HG03571 (cell line): Measurements from ENCODE around the gene ZBTB20.

Experiments used
- ATAC-seq: cut with Tn5 transposase; IDR thresholded peaks from one replicate; pipeline ENCODE4 v1.9.1; 2021; ENCODE audit not compliant: unreplicated experiment

The ZBTB20 gene

DNA sequence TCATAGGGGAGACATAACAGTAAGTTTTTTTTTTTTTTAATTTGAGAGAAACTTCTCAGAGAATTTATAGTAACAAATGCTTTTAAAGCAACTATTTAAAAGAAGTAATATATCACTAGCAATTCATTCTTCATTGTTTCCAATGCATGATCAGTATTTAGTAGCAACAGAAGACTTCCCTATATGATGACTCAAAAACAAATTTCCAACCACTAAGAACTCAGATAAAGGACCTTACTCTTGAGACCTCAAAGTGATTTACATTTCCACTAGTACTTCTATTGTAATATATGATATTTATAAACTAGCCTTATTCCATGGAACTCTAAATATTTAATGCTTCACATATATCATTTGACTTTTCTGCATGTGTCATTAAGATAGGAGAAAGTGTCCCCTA, 356.3 kb downstream of the ZBTB20 start:
- ATAC-seq: no peak

DNA sequence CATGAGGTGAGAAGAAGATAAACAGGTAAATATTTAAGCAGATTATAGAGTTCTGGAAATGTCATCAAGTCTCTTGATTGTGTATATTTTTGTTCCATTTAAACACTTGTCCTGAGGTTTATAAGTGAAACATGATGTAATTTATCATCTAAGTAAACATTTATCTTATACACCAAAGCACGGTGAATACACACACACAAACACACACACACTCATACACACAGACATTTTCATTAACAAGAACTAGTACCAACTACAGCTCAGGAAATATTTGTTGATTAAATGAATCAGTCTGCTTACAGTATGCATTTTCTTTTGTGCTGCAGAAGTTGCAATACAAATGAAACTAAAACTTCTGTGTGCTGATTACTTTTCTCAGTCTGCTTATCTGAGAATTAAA, 357.3 kb downstream of the ZBTB20 start:
- ATAC-seq: no peak

DNA sequence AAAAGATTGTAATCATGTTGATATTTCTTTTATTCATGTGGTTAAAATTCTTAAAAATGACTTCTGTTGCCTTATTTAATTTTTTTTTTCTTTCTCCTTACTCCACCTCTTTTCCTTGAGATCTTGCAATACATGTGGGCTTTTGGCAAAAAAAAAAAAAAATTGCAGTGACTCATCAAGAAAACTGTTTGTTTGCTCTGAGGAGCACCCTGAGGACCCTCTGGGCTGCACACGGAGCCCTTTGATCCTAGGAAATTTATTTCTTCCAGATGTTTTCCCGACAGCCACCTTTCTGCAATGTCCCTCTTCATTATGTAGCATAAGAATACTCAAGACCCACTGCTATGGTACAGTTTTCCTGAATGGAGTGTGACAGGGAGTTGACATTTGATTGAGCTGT, 371.7 kb downstream of the ZBTB20 start:
- ATAC-seq: no peak

DNA sequence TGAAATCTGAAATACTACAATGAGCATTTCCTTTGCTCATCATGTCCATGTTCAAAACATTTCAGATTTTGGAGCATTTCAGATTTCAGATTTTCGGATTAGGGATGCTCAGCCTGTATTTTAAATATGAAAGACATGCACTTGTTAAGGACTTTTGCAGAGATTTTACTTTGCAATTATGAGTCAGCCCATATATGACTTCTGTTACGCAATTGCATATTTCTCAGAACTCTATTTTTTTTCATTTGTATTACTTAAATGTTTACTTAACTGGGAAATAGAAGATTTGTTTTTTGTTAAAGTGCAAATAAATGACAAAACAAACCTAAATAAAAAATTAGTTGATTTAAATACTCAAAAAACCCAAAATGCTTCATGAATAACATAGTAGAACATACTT, 376.2 kb downstream of the ZBTB20 start:
- ATAC-seq: no peak

DNA sequence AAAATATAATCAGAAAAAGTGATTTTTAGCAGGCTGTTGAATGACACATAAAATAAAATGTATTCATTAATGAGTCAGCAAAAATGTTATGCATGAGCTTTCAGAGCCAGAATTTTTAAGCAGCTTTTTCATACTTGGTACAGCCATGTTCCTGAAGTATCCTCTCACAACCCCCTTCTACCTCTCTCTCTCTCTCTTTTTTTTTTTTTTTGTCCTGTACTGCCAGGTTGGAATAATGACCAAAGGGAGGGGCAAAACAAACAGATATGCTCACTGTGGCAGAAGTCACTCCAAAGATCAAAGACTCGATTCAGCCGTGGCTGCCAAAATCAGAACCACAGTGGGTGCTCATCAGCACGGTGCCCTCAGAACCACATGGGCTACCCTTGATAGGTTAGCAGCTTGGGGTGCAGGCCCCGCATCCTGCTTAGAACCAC, 383.0 kb downstream of the ZBTB20 start:
- ATAC-seq: no peak

DNA sequence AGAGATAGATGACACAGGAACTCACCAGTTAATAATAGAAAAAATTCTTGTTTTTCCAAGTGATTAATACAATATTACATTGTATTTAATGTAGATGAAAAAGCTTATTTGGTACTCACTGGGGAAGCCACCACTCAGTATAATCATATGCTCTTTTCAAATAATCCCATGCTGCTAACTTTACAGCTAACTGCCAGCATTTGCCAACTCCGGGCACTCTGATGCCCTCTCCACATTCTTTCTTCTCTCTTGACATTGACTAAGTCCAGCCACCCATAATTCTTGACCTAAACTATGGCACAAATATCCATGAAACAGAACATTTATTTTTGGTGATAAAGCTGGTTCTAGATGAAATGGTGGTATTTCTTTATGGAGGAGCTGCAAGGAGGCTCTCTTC, 384.9 kb downstream of the ZBTB20 start:
- ATAC-seq: no peak

DNA sequence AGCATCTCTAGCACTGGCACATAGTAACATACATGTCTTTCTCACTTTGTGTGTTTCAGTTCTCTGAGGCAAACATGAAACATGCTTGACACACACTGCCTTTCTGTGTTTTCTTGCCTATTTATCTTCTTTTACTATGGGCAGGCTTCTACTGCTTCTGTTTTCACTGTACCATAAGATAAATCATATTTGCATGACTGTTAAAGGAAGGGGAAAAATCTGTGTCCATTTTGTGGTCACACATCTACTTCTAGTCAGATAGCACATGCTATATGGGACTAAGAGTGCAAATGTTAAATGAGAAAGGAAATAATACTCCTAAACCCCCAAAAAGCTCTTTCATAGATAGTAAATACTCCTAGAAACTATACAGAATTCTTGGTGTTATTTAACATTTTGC, 386.4 kb downstream of the ZBTB20 start:
- ATAC-seq: no peak

DNA sequence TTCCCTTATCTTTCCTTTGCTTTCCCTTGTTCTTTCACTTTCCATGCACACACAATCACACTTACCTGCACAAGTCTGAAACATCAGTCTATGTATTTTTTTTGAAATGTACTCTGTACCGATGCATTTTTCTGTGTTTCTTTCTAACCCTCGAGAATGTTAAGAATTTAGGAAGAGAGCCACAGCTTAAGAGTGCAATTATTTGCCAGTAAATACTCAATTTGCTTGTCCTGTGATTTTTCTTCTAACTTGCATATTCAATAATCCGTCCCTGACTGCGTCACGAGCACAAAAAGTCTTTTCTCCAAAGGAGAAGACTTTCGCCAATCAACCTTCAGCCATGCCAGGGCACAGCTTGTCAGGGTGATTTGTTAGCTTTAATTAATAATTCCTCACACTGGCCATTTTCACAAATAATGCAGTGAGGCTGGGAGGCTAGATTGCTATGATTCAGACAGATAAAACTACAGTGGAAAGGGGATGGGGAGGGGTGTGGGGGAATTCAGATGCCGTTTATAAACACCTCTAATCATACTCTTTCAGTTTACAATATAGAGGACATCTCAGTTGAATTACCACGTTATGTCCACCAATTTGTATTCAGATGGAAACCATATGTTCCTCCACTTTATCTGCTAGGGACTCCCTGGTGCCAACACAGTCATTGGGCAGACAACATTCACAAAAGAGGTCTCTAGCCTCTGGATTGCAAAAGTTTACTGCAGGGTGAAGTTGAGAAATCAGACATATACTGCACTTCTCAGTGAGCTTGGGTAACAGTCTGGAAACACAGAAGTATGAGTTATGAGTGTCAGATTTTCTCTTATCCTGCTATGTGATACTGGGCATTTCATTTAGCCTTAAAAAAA, 388.0 kb downstream of the ZBTB20 start:
- no peak for ATAC-seq

DNA sequence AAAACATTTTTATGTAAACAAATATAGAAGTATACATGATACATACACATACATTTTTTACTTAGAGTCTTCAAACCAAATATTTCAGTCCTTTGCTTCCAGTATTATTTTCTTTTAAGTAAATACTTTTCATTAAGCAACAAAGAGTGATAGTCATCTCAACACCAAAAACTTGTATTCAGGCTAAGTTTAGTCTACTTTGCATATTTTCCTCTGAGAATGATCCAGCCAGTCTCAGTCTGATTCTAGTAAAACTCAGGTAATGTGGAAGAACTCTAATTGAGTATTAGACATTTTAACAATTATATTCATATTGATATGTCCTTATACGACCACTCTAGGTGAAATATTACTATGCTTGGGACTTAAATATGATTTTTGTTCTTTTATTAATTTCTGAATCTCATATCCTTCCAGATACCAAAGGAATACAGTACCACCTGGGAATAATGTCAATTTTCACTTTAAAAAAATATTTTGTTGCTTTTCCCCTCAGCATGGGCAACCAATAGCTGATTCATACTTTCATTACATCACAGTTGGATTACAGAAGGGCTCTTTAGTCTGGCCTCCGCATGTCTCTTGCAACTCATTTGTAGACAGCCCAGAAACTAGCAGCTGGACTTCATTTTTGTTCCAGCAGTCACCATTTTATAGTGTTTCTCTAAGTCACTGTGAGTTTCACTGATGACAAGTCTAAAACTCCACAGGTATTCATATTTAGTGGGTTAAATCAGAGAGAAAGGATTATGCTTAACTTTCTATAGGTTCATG, 390.4 kb downstream of the ZBTB20 start:
- no peak for ATAC-seq

DNA sequence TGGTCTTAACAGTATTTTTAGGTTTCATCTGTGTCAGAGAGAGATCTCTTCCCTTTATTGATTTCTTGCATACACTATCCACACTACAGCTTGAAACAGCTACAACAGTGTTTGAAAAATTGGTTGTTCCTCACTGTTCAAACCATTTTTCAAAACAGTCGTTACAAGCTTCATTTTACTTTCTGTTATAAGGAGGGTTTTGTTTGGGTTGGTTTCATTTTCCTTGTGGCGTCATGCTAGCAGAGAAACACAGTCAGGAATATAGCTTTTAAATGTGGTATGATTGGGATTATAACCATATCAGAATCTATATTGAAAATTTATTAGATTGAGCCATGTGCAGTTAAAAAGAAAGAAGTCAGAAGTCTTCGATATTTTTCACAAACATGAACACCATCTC, 400.6 kb downstream of the ZBTB20 start:
- no peak for ATAC-seq

DNA sequence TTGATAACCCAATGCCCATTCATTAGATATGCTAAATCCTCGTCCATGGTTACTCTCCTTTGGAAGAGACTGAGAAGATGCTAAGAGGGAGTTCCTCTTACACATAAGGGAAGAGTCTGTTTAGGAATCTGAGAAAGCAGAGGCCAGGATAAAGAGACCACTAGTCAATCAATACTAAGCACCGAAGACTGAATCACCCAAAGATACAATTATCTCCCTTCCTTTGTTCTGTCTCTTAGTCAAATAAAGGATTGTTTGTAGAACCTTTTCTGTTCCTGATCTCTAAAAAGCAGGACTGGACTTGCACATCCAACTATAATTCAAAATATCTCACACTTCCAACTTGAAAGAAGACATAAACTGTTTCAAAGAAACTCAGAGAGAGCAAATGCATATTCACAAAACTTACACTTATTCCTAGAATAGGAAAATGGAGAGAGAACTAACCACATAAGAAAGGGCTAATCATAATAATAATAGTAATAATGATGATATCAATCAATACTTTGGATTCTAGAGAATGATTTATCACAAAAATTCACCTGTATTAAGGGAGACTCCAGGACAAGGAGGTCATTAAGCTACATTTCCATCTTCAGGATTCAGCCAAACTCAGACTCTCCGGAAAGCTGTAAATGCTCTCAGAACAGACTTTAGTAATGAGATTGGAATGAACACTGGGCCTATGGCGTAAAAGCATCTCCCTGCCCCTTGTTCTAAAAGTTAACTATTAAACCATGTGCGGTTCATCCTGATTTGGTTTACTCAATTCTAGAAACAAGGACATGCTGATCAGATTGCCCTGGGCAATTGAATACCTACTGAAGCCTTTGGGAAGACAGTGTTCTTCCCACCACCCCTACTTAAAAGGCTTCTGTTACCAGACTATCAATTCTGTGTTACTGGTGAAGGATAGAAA, 401.5 kb downstream of the ZBTB20 start:
- ATAC-seq: no peak

DNA sequence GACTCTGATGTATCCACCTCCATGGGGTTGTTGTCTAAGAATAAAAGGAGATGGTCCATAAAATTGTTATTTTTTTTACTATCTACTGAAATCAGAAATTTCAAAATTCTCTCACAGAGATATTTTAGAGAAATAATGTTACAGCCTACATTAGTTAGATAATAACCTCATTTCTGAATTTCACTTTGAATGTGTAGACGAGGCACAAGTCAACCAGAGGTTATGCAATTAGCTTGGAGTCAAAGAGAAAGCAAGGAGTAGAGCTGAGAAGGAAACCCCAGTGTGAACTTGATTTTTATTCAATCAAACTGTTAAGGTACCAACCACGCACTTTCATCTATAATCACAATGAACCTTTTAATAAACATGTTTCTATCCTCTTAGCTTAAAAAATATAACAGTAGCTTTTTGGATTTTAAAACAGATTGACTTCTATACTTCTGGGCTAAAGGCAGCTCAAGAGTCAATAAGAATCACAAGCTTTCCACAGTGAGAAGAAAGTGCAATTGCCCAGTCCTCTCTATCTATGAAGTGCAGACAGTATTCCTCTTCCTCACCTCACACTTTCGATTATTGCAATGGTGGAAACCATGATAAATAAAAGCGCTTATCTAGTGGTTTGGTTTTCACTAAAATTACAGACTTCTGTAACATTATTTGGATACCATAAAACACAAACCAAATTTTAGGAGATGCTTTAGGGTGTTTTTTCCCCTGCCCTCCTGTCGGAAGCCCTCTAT, 403.2 kb downstream of the ZBTB20 start:
- no peak for ATAC-seq

DNA sequence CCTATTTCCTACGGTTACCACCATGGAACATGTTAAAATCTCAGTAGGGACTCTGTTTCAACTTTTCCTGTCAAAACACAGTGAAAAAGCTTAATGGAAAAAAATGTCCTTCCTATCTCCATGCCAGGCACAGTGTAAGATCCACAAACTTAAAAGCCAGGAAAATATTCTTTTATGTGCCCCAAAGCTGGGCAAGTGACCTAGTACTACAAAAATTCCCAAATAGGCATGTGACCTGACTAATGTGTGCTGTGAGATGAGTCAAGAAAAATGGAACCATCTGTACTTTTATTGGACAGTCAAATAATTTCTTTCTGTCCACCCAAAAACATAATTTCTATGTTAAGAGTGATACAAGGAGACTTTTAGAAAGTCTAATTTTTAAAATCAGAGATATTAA, 406.0 kb downstream of the ZBTB20 start:
- ATAC-seq: no peak

DNA sequence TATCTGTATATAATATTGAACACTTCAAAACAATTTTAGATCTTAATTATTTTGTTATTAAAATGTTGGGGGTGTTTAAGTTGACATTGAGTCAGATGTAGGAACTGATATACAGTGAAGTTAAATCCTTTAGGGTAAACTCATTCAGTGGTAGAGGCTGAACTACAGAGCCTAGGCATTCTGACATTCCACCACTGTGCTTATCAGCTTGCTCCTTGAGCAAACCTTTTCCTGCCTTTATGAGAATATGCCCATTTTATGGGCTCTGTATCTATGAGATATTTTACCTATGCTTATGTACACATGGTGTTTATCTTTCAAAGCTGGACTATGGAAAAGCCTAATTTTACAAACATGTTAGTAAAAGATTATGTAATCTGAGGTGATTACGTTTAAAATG, 407.5 kb downstream of the ZBTB20 start:
- no peak for ATAC-seq

DNA sequence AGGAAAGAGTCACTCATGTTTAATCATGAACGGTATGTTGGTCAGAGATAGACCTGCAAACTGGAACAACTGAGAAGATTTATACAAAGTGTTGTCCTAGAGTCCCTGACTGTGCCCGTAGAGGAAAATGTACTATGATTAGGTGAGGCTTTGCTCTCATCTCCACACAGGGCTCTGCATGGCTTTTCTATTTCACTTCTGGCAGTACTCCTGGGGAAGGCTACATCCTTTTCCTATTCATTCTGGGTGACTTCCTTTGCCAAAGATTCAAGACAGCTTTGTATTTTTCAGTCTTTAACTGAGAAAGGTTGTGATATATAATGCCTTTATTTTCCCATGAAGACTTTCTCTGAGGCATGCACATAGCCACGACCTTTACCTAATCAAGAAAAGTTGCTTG, 414.7 kb downstream of the ZBTB20 start:
- no peak for ATAC-seq

DNA sequence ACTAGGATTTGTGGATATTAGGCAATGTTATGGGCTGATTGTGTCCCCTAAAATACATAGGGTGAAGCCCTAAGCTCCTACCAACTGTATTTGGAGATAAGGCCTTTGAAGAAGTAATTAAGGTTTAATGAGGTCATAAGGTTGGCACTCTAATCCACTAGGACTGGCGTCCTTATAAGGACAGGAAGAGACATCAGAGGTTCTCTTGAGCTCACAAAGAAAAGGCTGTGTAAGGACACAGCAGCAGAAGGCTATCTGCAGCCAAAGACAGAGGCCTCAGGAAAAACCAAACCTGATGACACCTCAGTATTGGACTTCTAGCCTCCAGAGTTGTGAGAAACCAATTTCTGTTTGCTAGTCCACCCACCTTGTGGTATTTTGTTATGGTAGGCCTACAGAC, 416.7 kb downstream of the ZBTB20 start:
- ATAC-seq: no peak

DNA sequence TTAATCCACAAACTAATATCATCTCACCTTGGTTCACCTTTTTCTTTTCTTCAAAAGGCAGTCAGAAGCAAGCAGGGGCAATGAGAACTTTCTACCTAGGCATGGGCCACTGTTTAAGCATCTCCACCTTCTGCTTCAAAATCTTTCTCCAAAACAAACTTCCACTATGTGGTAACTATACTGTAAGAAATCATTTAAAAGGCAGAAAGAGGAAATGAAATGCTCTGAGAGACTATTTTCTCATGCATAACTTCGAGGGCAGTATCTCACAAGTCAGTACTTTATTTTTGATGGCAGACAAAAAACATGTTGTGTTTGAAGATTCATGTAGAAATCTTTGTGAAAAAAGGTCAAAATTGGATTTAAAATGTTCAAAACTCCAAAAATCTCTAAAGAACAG, 419.7 kb downstream of the ZBTB20 start:
- ATAC-seq: no peak

DNA sequence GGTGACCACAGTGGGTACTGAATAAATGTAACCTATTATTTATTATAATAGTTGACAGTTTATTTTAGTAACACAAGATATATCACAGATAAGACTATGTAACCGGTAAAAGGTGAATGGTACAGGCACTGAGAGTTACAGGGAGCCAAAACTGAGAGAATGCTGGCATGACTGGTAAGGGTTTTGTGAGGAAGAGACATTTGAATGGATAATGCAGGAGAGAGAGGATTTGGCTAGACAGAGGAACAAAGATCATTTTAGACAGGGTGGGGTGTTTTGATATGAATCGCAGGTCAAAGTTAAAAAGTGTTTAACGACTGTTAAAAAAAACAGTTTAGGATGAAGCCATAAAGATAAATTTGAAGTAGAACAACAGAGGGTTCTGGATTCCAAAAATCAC, 421.1 kb downstream of the ZBTB20 start:
- no peak for ATAC-seq

DNA sequence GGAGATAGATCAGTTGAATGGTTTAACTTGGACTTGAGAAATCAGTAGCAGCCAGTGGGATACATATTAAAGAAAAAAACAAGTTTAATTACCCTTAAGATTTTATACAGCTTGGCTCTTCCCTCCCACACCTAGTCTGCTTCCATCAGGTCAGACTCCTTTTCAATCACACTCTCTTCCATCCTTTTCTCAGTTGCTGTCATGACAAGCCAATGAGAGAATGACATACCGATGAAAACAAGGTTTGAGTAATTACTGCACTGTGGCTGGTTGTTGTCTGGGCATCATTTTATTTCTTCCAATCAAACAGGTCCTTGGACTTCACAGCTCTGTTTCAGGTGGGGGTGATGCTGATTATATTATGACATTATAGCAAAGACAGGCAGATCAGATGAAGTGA, 424.6 kb downstream of the ZBTB20 start:
- ATAC-seq: no peak

DNA sequence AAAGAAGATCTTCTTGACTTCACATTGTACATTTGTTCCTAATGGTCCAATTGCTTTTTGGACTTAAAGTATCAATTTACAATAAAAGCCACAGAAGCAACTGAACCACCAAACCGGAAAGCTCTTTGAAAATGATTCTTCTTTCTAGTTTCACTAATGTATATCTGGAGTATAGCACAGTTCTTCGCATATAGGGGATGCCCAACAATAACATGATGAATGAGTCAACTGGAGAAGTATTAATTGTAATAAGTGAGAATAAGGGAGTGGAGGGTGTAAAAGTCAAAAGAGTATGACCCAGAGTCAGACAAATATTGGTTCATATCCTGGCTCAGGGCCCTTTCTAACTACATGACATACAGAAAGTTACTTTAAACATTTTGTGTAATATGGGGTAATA, 425.2 kb downstream of the ZBTB20 start:
- ATAC-seq: no peak

DNA sequence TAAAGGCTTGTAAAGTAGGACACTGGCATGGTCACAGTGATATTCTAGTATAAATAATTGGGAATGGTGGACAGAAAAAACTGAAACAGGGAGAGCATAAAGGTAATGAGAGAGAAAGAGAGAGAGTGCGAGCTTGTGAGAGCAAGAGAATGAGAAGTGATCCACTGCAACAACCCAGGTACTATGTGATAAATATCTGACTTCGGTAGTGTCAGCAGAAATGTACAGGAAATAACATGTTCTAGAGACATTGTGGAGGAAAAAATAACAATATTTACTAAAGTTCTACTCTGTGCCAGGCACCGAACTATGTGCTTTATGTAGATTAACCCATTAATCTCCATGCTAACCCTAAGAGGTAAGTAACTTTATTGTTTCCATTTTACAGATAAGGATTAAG, 425.9 kb downstream of the ZBTB20 start:
- no peak for ATAC-seq
